Activated CD4-positive, alpha-beta memory T cell treated with anti-CD3 and anti-CD28 coated beads for 36 hours (primary cell): ENCODE measurements around the gene AIRE. TPM values are rescaled to one million over a fixed set of nuclear protein-coding genes. Genes with fewer than 3 reads are reported as not detected.
"Not testable (repeated sequence)": the region's sequence is repeated elsewhere in the genome, so short reads cannot be mapped to it uniquely, and the experiment has no call there.

Experiments used
- CTCF ChIA-PET: fragments of 350-600 bp; sonication (Branson Sonifier 250); formaldehyde crosslinking; loops from one replicate; lab custom pipeline; 2021; ENCODE audit warnings: antibody characterized with exemption, inconsistent platforms; lab: Charles Lee
- POLR2A ChIA-PET: fragments of 350-600 bp; sonication (Branson Sonifier 250); formaldehyde crosslinking; loops from one replicate; lab custom pipeline; 2021; ENCODE audit warnings: antibody characterized with exemption; lab: Charles Lee
- DNase-seq: peaks from one replicate; pipeline ENCODE4 v3.0.0-alpha.2; 2020
- H3K27ac Mint-ChIP-seq: one replicate; pipeline ENCODE4 v1.8.0; 2021; ENCODE audit warnings: mixed read lengths
- H3K27me3 Mint-ChIP-seq: one replicate; pipeline ENCODE4 v1.8.0; 2021; ENCODE audit warnings: mixed read lengths
- H3K36me3 Mint-ChIP-seq: one replicate; pipeline ENCODE4 v1.8.0; 2021; ENCODE audit warnings: mixed read lengths
- H3K4me1 Mint-ChIP-seq: one replicate; pipeline ENCODE4 v1.8.0; 2021; ENCODE audit warnings: low read depth, mixed read lengths
- H3K4me3 Mint-ChIP-seq: one replicate; pipeline ENCODE4 v1.8.0; 2021; ENCODE audit warnings: mild to moderate bottlenecking, mixed read lengths
- H3K9me3 Mint-ChIP-seq: one replicate; pipeline ENCODE4 v1.8.0; 2021; ENCODE audit warnings: mixed read lengths
- intact Hi-C: fragments of 100-400 bp; cut with micrococcal nuclease; formaldehyde crosslinking; loops from one replicate; pipeline ENCODE4 v1.15.1; 2023
- total RNA-seq, 2 experiments: library from RNA; stranded (reverse); gene quantifications; one replicate each; pipeline ENCODE4 v1.2.3, GENCODE V29; 2021

AIRE gene
- total RNA-seq, 2 experiments from 2014 or later, result not detected

- CTCF ChIA-PET, result interaction anchor here (1.3 kb wide), 1 partner anchor 137 kb away, joined by 3 read pairs; no protein-coding TSS in a partner anchor
- intact Hi-C loops, H3K4me3 Mint-ChIP-seq, H3K9me3 Mint-ChIP-seq, H3K27me3 Mint-ChIP-seq, DNase-seq, POLR2A ChIA-PET, H3K36me3 Mint-ChIP-seq: not testable (repeated sequence)
- peaks cover 16% of the 10 kb centered on the region for H3K4me1 Mint-ChIP-seq
- peak overlapping the region; percentile 11 for H3K27ac Mint-ChIP-seq
Measured at GRCh38 chr21:44342981-44343380, 57.3 kb downstream of the AIRE start.

- Mint-ChIP-seq H3K27me3 (peaks cover 8% of the 10 kb centered on the region), H3K4me1 (peaks cover 11% of the 10 kb centered on the region), H3K36me3 (no peaks in the 10 kb centered on the region), H3K27ac (no peak overlapping the region), H3K9me3 (no peaks in the 10 kb centered on the region), H3K4me3 (no peak overlapping the region)
- ChIA-PET POLR2A (no interaction called here), CTCF (interaction anchor here (1.3 kb wide), 1 partner anchor 135 kb away, joined by 3 read pairs; no protein-coding TSS in a partner anchor)
- DNase-seq, result no peak
- intact Hi-C loops, result no loop called here
Measured at GRCh38 chr21:44344541-44345183, 59.0 kb downstream of the AIRE start.

DNA sequence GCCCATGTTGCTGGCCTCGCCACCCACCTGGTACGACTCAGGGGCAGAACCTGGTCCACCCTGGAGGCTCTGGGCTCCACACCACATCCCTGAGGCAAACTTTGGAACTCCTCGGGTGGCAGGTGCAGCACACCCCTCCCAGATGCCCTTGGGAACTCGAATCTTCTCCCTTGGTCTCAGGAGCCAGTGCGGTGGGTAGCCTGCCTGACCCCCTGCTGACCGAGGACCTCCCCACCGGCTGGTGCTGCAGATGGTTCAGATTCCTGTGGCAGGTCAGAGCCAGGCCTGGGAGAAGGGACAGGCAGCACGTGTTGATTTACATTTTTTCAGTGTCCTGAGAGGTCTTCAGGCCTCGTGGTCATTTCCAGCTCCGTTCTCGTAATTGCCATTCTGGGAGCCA, 59.8 kb downstream of the AIRE start:
- Mint-ChIP-seq H3K27me3 (peaks cover 8% of the 10 kb centered on the region), H3K36me3 (no peaks in the 10 kb centered on the region), H3K9me3 (no peaks in the 10 kb centered on the region), H3K27ac (no peak overlapping the region), H3K4me1 (peaks cover 3% of the 10 kb centered on the region), H3K4me3 (no peak overlapping the region)
- POLR2A ChIA-PET, result no interaction called here
- DNase-seq, result no peak
- CTCF ChIA-PET, result no interaction called here
- intact Hi-C loops, result no loop called here

DNA sequence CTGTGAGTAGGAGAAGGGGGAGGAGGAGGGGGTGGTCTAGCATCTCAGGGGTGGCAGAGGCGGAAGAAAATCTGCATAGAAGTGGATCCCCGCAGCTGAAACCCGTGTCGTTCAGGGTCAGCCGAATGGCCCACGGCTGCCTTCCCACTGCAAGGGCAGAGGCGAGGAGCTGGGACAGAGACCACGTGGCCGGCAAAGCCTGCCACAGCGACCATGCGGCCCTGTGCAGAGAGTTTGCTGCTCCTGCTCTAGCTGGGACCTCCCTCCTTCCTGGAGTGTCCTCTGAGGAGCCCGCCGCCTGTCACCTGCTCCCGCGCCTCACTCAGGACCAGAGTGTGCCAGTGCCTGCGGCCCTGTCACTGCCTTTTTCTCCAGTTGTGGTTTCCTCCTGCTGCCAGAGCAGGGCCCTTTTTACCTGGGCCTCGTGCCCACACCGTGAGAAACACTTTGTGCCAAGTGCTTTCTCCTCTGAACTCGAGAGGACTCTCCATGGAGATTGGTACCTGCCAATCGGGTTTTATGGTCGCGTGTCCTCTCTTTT, 62.3 kb downstream of the AIRE start:
- Mint-ChIP-seq H3K27me3 (peaks cover 13% of the 10 kb centered on the region), H3K9me3 (no peaks in the 10 kb centered on the region), H3K27ac (no peak overlapping the region), H3K4me1 (peaks cover 8% of the 10 kb centered on the region), H3K4me3 (no peak overlapping the region), H3K36me3 (no peaks in the 10 kb centered on the region)
- ChIA-PET POLR2A (no interaction called here), CTCF (no interaction called here)
- intact Hi-C loops, result loop anchor here (2.0 kb wide), 1 partner anchor 21 kb away; no protein-coding TSS in a partner anchor
- no peak for DNase-seq

Other genes with a start within 250 kb of the AIRE start
- 10 to 100 TPM; 38.5 to 39.8 TPM for gene PWP2, start 178.5 kb upstream of the AIRE start, total RNA-seq
- 10 to 100 TPM; 40.1 to 44.9 TPM for gene GATD3, start 152.2 kb upstream of the AIRE start, total RNA-seq
- 1 to 10 TPM; 2.4 to 2.5 TPM for gene ICOSLG, start 44.9 kb upstream of the AIRE start, total RNA-seq
- gene DNMT3L, start 24.0 kb upstream of the AIRE start, total RNA-seq, result not detected
- gene PFKL, start 14.2 kb downstream of the AIRE start, total RNA-seq, result 100 to 1,000 TPM; 197 to 210 TPM
- 10 to 100 TPM; 11.1 to 11.7 TPM for gene CFAP410, start 53.5 kb downstream of the AIRE start, total RNA-seq
- 1 to 10 TPM; 1.6 to 1.9 TPM for gene TRPM2, start 67.7 kb downstream of the AIRE start, total RNA-seq
- gene LRRC3, start 169.6 kb downstream of the AIRE start, total RNA-seq, result 1 to 10 TPM; 2.6 to 2.8 TPM